Measurements from ENCODE around the gene GDF10.
A peak's percentile ranks its signal among the peaks of the same experiment; 100 is the strongest.

GDF10 gene

DNA sequence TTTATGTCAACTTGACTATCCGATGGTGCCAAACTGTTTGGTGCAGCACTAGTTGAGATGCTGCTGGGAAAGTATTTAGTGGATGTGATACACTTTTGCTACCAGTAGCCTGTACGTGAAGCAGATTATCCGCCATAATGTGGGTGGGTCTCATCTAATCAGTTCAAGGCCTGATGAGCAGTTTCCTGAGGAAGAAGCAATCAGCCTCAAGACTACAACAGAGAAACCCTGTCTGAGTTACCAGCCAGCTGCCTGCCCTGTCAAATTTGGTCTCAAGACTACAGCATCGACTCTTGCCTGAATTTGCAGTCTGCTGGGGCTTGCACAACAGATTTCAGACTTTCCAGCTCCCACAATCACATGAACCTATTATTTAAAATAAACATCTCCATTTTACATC, 37.3 kb downstream of the GDF10 start:
- no peak for TF ChIP-seq CTCF (IDR thresholded peaks at IDR 0.05)

DNA sequence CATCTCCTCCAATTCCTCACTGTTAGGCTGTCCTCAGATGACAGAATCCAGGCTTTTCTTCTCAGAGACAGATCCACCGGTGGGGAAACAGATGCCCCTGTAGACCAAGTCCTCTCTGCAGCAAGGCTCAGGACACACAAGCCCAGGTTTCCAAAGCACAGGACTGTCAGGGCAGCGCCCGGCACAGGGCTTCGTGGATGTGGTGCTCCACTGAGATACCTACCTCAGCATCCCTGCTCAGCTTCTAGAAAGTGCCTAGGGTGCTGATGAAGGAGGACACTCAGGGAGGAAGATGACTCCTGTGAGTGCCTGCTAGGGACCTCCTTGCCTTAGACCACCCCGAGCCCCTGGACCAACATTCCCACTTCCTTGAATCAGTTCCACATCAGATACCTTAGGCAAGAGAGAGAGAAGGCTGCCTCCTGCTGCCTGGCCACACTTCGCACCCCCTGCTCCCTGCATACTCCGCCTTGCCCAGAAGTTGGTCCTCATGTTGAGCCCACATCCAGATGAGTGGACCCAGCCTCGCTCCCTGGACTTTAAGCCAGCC, 39.3 kb downstream of the GDF10 start:
- TF ChIP-seq CTCF (IDR thresholded peaks at IDR 0.05): no peak

DNA sequence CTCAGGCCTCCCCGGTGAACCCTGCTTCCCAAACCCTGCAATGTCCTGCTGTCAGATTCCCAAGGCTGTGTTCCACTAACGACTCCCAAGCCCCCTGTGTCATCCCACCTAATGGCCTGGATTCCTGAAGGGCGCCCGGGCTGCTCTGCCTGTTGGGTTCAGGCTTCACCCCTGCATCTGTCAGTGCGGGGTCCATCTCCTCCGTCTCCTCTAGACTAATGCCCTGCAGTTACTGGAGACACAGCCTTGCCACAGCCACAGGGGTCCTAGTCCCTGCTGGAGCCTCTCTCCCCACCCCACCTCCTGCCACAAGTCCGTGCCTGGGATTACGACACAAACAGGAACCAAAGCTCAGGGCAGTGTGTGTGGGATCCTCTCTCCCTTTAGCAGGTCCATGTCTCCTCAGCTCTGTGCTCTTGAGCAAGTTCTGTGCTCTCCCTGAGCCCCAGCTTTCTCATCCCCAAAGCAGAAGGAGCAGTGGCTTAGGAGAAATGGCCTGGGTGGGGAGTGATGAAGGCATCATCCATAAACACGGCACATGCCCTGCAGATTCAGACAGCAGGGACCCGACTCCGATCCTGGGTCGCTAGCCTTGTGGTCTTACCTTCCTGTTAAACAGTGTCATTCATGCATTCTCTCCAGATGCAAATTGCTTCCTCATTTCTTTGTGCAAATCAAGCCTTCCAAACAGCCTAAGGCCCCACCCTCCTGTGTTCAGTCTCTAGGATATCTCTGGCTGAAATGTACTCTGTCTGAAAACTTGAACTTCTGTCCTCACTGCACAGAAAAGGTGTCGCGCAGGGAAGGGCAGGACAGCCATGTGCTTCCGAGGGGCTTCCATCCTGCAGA, 40.0 kb downstream of the GDF10 start:
- TF ChIP-seq CTCF (IDR thresholded peaks at IDR 0.05): no peak

DNA sequence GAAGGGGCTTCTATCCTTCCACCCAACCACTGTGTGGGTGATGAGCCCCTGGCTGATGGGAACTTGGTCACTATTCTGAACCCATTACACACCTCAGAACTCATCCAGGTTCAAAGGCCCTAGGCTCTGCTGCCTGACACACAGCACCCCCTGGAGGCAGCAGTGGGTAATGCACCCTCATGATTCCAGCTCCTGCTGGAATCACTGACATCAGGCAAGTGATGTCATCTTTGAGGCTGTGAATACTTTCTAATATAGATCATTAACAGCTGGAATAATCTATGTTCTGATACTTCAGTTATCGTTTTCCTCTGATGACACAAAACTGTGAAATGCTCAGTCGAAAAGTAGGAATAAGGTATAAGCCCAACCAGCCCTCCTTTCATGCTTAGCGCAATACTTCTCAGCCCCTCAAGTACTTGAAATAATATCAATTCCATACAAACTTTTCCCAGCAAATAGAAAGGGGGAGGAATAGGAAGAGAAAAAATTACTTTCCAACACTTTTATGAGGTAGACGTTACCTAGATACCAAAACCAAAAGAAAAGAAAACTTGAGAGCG, 40.7 kb downstream of the GDF10 start:
- peak; percentile 99 for TF ChIP-seq CTCF (IDR thresholded peaks at IDR 0.05)

GRCh38 chr10:47344996-47345870, 45.2 kb downstream of the GDF10 start:
- TF ChIP-seq CTCF (IDR thresholded peaks at IDR 0.05): no peak

DNA sequence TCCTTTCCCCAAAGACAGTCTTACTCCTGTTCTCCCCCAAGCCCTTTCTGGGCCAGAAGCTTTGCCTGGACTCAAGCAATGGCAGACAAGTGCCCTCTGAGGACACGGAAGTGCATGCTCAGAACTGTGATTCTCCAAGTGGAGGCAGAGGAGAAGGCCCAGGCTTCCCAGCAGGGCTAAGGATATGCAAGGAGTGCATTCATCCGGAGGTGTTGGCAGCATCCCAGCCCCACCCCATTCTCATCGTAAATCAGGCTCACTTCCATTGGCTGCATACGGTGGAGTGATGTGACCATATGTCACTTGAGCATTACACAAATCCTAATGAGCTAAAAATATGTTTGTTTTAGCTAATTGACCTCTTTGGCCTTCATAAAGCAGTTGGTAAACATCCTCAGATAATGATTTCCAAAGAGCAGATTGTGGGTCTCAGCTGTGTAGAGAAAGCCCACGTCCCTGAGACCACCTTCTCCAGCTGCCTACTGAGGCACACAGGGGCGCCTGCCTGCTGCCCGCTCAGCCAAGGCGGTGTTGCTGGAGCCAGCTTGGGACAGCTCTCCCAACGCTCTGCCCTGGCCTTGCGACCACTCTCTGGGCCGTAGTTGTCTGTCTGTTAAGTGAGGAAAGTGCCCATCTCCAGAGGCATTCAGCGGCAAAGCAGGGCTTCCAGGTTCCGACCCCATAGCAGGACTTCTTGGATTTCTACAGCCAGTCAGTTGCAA, 46.7 kb downstream of the GDF10 start:
- TF ChIP-seq CTCF (IDR thresholded peaks at IDR 0.05): no peak

GRCh38 chr10:47347303-47347675, 47.3 kb downstream of the GDF10 start:
- no peak for TF ChIP-seq CTCF (IDR thresholded peaks at IDR 0.05)

All from LNCAP (cell line).